Loucy (cell line): Measurements from ENCODE around the gene YBX2.
A peak's percentile ranks its signal among the peaks of the same experiment; 100 is the strongest.

ENCODE experiments used
- H2AFZ ChIP-seq: fragments of 200-600 bp; sonication (generic); 2 replicates; pipeline ENCODE4 v1.6.0; 2016; ENCODE audit warnings: antibody characterized with exemption, mild to moderate bottlenecking, low read length, moderate library complexity
- H3F3A ChIP-seq: fragments of 200-600 bp; 2 replicates; pipeline ENCODE4 v1.6.0; 2016; ENCODE audit warnings: antibody characterized with exemption, low read depth, mild to moderate bottlenecking
- H3K27me3 ChIP-seq: fragments of 200-600 bp; sonication (generic); 2 replicates; pipeline ENCODE4 v1.6.1; 2014; ENCODE audit warnings: low read length, mild to moderate bottlenecking; ENCODE audit not compliant: insufficient read depth, poor library complexity, severe bottlenecking
- H3K36me3 ChIP-seq: fragments of 200-600 bp; sonication (generic); 2 replicates; pipeline ENCODE4 v1.6.1; 2016; ENCODE audit warnings: low read length; ENCODE audit not compliant: insufficient read depth
- H3K4me1 ChIP-seq: fragments of 200-600 bp; sonication (generic); 2 replicates; pipeline ENCODE4 v1.5.1; 2014; ENCODE audit warnings: low read length, mild to moderate bottlenecking; ENCODE audit not compliant: insufficient read depth, poor library complexity, severe bottlenecking
- H3K4me2 ChIP-seq: fragments of 200-600 bp; sonication (generic); 2 replicates; pipeline ENCODE4 v1.6.0; 2014; ENCODE audit warnings: antibody characterized with exemption, low read length, low read depth, mild to moderate bottlenecking; ENCODE audit not compliant: poor library complexity, severe bottlenecking
- H3K4me3 ChIP-seq: fragments of 200-600 bp; sonication (generic); 2 replicates; pipeline ENCODE4 v1.5.1; 2014; ENCODE audit warnings: low read length, mild to moderate bottlenecking, mixed read lengths; ENCODE audit not compliant: poor library complexity, severe bottlenecking
- H3K79me2 ChIP-seq: fragments of 200-600 bp; sonication (generic); 2 replicates; pipeline ENCODE4 v1.6.1; 2014; ENCODE audit warnings: low read length; ENCODE audit not compliant: insufficient read depth
- H3K9ac ChIP-seq: fragments of 200-600 bp; sonication (generic); 2 replicates; pipeline ENCODE4 v1.6.0; 2014; ENCODE audit warnings: mild to moderate bottlenecking, low read depth, low read length, moderate library complexity; ENCODE audit not compliant: poor library complexity, severe bottlenecking
- H3K9me2 ChIP-seq: fragments of 200-600 bp; sonication (generic); replicated peaks from 2 replicates; pipeline ENCODE4 v1.6.1; 2016; ENCODE audit warnings: low read depth, low read length, mixed read lengths
- H3K9me3 ChIP-seq: fragments of 200-600 bp; sonication (generic); 2 replicates; pipeline ENCODE4 v1.6.1; 2014; ENCODE audit warnings: mild to moderate bottlenecking, antibody characterized with exemption, low read length, low read depth; ENCODE audit not compliant: insufficient read depth
- H4K20me1 ChIP-seq: fragments of 200-600 bp; sonication (generic); 2 replicates; pipeline ENCODE4 v1.6.0; 2014; ENCODE audit warnings: antibody characterized with exemption, low read length, mild to moderate bottlenecking; ENCODE audit not compliant: insufficient read depth, poor library complexity, severe bottlenecking
- CTCF ChIP-seq: fragments of 200-600 bp; sonication (generic); conservative IDR thresholded peaks from 2 replicates; pipeline ENCODE4 v1.5.1; 2014; ENCODE audit warnings: mild to moderate bottlenecking, antibody characterized with exemption, low read length
- EZH2phosphoT487 ChIP-seq: fragments of 200-600 bp; IDR thresholded peaks from 2 replicates; pipeline ENCODE4 v1.6.1; 2018; ENCODE audit warnings: antibody characterized with exemption, mild to moderate bottlenecking, moderate library complexity, borderline replicate concordance

Gene YBX2

GRCh38 chr17:7294614-7295153, at the start of gene YBX2:
TSS of gene YBX2 (minus strand) at chr17:7294639. CDS start at chr17:7294500, 139 bp downstream.
- Histone ChIP-seq H3K4me2 (no peak within 1 kb of the TSS), H3F3A (no peaks in the 10 kb centered on the region), H3K9ac (no peak within 1 kb of the TSS), H4K20me1 (no peaks in the 10 kb centered on the region), H3K9me2 (no peaks in the 10 kb centered on the region), H3K27me3 (no peaks in the 10 kb centered on the region), H2AFZ (peak within 1 kb of the TSS; percentile 45; the same call in 1 of the 2 replicates), H3K4me3 (no peak within 1 kb of the TSS), H3K9me3 (no peaks in the 10 kb centered on the region), H3K4me1 (peaks cover 7% of the 10 kb centered on the region), H3K36me3 (no peaks in the 10 kb centered on the region), H3K79me2 (no peaks in the 10 kb centered on the region)
- TF ChIP-seq CTCF (no peak), EZH2phosphoT487 (no peak)

GRCh38 chr17:7343250-7343649, 48.8 kb upstream of the YBX2 start:
- Histone ChIP-seq H2AFZ (no peak overlapping the region), H3K27me3 (no peaks in the 10 kb centered on the region), H3K4me2 (no peak overlapping the region), H3K4me3 (no peak overlapping the region), H3K9ac (no peak overlapping the region), H3K9me3 (no peaks in the 10 kb centered on the region), H4K20me1 (peaks cover 50% of the 10 kb centered on the region), H3K9me2 (no peaks in the 10 kb centered on the region), H3K79me2 (peaks cover 38% of the 10 kb centered on the region), H3F3A (no peaks in the 10 kb centered on the region), H3K36me3 (peaks cover 38% of the 10 kb centered on the region; the same call in 1 of the 2 replicates), H3K4me1 (peaks cover 13% of the 10 kb centered on the region)
- no peak for TF ChIP-seq CTCF

GRCh38 chr17:7341842-7342241, 47.4 kb upstream of the YBX2 start:
- no peak overlapping the region for H3K4me3 ChIP-seq
- H3K9me2 ChIP-seq = no peaks in the 10 kb centered on the region
- H3F3A ChIP-seq = no peaks in the 10 kb centered on the region
- TF ChIP-seq CTCF (no peak), EZH2phosphoT487 (no peak)
- peaks cover 53% of the 10 kb centered on the region for H4K20me1 ChIP-seq
- peaks cover 52% of the 10 kb centered on the region for H3K79me2 ChIP-seq
- H3K9ac ChIP-seq = no peak overlapping the region
- H3K9me3 ChIP-seq = no peaks in the 10 kb centered on the region
- H3K36me3 ChIP-seq = peaks cover 27% of the 10 kb centered on the region; the same call in 1 of the 2 replicates
- H2AFZ ChIP-seq = no peak overlapping the region
- H3K27me3 ChIP-seq = no peaks in the 10 kb centered on the region
- H3K4me1 ChIP-seq = peaks cover 22% of the 10 kb centered on the region
- H3K4me2 ChIP-seq = no peak overlapping the region
